ENCODE measurements around the gene TAGLN2.

TAGLN2 gene

GRCh38 chr1:159870704-159871103 is 54.6 kb downstream of the TAGLN2 start:
- DNase-seq (ENCODE audit: low spot score), result no peak

- DNase-seq (ENCODE audit: low spot score), result no peak
Measured at GRCh38 chr1:159869607-159870006, 55.7 kb downstream of the TAGLN2 start.

DNA sequence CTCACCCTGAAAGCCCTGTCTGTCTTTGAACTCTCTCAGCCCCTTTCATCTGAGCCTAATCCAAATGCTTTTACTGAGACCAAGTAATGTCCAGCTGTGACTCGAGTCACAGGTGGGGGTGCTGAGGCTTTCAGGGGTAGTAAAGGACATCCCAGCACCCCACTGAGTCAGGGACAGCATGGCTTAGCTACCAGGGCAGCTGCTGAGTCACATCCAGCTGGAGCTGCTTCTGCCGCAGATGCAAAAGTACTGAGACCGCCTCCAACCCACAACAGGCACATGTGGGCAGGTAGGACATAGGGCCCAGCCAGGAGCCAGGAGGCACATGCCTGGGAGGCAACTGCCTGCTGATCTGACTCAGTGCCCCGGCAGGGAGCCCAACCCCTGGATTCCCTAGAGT is 56.1 kb downstream of the TAGLN2 start:
- no peak for DNase-seq (ENCODE audit: low spot score)

DNA sequence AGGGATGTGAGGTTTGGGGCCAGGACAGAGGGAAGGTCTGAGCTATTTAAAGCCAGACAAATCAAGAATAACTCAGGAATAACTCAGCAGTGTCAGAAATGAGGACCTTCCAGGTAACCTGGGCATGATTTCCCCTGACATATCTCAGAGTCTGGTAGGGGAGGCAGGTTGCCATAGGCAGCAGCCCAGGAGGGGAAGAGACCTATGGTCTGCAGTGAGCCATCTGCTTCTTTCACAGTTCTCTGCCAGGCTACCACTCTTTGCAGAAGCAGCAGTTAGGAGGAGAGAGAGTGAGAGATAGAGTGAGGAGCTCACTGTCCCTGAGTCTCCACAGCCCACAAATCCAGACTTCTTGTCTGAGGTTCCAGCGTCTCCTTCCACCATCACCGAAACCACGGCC is 56.5 kb downstream of the TAGLN2 start:
- DNase-seq (ENCODE audit: low spot score), result no peak

Data from globus pallidus (tissue), 1 donor.